Stimulated activated CD8-positive, alpha-beta memory T cell treated with anti-CD3 and anti-CD28 coated beads, Interleukin-15, amount 100 ng/mL, for 4 hours (primary cell): Measurements from ENCODE around the gene RGL3.
"Not testable (repeated sequence)": the region's sequence is repeated elsewhere in the genome, so short reads cannot be mapped to it uniquely, and the experiment has no call there.

ENCODE experiments used
- DNase-seq, 2 donors: peaks; one replicate each; pipeline ENCODE4 v3.0.0-alpha.2; 2020; ENCODE audit warnings: low read depth in 2 of 2

Gene RGL3

DNA sequence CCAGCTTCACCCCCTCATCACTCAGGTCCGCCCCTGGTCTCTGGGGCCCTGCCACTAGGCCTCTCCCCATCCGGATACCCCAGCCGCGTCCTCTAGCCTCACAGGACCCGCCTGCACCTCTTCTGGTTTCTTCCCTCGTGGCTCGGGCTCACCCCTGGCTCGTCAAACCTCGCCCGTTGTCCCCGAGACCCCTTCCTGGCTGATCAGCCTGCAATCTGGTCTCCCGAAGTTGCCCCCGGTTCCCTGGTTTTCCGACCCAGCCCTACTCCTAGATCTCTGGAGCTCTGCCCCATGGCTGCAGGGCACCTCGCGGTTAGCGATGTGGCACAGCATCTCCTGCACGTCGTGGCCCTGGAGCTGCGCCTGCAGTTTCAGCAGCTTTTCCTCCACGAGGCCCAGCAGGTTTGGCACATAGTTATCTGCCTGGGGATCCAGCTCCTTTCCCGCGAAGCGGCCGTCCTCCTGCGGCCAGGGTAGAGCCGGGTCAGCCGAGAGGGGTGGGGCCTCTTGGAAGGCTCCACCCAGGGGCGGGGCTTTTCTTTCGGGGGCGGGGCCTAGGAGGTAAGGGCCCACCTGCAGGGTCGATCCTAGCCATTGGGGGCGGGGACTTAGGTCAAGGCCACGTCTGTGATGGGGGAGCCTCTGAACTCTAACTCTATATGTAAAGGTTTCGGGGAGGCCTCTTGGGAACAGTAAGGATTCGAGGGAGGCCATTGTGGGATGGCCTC, 2.4 kb upstream of the RGL3 start:
- no peak for DNase-seq

DNA sequence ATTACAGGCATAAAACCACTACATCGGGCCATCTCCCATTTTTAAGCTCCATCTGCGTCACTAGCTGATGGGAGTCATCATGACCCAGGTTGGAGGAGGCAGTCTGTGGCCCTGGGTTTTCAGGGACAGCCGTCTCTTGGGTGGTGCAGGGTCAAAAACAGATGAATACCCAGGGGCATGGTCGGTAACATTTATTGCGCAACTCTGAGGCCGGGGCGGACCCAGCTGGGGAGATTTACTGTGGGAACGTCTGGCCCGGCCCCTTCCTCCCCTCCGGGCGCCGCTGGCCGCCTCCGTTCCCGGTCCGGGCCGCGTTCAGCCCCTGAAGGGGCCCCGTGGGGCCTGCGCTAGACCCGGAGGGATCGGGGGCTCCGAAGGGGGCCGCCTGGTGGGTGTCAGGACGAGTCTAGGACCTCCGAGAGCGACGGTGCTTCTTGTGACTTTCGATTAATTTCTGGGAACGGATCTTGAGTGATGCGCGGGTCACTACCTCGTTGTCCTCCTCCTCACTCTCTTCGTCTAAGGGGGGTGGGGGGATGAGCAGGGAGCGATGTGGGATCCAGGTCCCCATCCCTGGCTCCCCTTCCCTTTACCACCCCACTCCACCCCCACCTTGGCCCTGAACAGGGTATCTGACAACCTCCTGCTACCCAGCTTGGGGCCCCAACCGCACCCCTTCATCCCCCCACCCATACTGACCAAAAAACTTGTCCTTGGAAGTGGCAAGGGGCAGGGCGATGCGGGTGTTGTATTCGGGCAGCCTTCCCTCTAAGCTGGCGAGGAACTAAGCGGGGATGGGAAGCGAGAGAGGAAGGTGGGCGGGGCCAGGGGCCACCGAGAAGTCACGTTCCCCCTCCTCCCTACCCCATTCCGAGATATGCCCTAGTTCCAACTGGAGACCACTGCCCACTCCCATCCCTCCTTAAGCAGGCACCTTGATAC, 1.6 kb upstream of the RGL3 start:
- DNase-seq = no peak

DNA sequence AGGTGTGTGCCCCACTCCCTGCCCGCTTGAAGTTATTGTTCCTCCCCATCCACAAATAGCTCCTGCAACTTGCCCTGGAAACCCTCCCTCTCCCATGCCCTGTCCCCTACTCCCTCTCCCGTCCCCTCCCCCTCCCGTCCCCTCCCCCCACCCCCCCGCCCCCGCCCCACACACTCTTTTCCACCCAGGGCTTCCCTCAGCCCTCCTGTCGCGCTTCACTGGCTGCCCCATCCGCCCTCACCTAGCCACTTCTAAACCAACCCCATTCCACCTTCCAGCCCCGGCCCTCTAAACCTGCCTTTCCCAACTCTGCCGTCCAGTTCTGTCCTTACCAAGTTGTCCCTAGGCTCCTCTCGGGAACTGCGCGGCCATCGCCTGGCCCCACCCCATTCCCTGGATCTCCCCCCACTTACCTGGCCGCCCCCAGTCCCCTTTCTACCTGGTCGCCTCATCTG, 993 bp downstream of the RGL3 start:
- DNase-seq = no peak

DNA sequence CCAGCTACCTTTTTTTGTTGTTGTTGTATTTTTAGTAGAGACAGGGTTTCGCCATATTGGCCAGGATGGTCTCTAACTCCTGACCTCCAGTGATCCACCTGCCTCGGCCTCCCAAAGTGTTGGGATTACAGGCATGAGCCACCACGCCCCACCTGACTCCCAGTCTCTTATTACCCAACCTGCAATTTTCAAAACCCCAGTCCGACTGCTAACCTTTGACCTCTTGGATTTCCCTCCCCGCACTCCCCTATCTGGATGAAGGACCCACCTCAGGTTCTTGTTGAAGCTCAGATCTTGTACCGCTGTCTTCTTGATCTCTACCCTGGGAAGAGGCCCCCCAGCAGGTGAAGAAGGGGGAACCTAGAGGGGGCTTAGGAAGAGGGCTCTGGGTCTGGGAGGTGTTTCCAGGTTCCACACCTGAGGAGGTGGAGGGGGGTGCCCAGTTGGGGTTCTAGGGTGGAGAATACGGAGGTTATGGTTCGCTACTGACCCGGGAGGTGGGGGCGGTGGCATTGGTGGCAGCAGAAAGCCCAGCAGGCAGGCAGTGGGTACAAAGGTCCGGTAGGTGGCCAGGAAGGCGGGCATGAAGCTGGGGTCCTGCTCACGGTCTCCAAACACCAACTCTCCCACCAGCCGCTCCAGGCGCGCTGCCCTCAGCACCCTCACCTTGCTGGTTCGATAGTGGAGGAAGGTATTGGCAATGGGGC, 2.6 kb downstream of the RGL3 start:
- DNase-seq = no peak

DNA sequence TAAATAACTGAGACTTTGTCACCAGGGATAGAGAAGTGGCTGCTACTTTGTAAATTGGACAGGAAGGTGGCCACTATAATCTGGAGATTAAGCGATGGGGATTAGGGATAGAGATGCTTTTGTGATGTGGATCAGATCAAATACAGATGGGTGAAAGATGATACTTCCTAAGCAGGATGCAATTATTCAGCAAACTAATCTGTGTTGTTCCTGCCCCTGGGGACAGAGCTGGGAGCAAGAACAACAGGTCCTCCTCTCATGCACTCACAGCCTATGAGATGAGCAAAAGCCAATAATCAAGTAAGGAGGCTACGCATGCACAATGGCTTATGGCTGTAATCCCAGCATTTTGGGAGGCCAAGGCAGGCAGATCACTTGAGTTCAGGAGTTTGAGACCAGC, 4.6 kb downstream of the RGL3 start:
- no peak for DNase-seq

DNA sequence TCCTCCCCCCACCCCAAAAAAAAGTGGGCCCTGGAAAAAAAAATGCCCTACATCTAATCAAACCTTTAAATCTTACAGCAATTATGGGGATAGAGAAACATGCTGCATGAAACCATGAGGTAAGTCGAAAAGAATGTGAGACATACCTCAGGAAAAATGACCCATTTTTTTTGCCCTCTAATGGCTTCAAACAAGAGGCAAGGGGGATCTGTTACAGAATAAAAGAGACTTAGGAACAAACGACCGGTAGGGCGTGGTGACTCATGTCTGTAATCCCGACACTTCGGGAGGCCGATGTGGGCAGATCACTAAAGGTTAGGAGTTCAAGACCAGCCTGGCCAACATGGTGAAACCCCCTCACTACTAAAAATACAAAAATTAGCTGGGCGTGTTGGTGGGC, 8.4 kb downstream of the RGL3 start:
- DNase-seq = no peak

DNA sequence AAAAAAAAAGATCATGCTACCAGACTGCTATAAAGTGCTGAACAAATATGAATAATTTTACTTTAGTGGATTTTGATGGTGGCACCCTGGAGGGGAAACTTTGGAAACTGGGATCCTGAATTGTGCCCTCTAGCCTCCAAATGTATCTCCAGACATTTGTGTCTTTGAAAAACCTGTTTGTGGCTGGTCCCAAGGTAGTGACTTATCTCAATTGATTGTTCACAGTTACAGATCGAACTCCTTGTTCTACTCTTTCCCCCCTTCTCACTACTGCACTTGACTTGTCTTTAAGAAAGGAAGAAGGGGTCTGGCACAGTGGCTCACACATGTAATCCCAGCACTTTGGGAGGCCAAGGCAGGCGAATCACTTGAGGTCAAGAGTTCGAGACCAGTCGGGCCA, 10.5 kb downstream of the RGL3 start:
- DNase-seq = no peak

DNA sequence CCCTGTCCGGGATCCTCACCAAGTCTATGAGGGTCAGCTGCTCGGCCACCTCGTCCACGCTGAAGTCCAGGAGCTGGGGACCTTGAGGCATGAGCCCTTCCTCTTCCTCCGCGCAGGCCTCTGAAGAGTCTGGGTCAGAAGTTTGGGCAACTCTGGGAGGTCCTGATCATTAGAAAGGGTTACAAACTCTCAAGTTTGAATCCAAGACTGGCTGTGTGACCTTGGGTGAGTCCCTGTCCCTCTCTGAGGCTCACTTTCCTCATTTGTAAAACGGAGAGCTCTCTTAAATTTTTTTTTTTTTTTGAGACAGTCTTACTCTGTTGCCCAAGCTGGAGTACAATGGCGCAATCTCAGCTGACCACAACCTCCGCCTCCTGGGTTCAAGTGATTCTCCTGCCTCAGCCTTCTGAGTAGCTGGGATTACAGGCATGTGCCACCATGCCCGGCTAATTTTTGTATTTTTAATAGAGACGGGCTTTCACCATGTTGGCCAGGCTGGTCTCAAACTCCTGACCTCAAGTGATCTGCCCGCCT, 12.3 kb downstream of the RGL3 start:
- DNase-seq = not testable (repeated sequence)

DNA sequence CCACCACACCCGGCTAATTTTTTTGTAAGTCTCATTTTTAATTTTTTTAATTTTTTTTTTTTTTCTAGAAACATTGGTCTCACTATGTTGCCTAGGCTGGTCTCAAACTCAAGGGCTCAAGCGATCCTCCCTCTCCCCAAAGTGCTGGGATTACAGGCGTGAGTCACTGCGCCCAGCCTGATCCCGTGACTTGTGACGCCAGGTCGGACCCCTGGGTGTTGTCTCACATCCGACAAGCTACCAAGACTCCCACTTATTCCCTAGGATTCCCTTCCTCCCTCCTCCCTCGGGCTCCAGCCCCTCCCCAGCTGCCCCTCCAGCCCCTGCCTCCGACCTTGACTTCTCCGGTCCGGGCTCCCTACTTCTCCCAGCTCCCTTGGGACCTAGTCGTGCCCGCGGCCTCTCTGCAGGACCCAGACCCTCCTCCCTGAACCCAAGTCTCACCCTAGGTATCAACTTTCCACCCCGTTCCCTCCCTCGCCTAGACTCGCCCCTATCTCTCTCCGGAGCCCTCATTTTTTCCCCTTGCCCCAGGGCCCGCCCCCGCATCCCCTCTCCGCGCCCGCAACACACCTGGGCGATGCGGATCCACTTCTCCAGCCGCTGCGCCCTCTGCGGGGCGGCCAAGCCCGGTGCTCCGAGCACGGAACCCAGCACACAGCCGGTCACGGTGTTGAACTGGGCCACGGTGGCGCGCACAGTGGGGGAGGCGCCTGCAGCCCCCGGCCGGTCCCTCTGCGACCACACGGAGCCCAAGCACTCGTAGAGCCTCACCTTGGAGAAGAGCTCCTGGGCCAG, 13.1 kb downstream of the RGL3 start:
- no peak for DNase-seq

DNA sequence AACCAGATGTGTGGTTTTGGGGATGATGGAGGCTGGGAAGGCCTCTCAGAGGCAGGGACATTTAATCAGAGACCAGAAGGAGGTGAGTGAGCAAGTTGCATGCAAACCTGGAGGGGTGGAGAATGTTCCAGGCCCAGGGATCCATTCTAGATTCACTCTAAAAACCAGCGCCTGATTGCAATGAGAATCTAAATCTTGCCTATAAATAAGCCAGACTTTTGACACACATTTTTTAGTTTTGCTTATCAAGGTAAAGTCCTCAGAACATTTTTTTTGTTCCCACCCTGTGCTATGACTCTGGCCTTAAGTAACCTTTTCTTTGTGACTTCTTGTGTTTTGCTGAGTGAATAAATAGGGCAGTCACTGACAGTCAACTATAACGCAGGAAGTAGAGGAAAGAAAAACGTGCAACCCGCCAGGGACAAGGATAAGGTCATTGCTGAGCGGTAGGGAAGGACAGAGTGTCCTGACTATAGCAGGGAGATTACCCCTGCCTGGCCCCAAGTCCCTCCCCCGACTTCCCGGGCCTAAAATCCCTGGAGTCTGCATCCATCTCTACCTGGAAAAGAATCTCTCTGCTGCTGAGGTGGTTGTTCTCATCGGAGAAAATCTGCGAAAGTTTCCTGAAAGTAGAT, 14.4 kb downstream of the RGL3 start:
- no peak for DNase-seq

DNA sequence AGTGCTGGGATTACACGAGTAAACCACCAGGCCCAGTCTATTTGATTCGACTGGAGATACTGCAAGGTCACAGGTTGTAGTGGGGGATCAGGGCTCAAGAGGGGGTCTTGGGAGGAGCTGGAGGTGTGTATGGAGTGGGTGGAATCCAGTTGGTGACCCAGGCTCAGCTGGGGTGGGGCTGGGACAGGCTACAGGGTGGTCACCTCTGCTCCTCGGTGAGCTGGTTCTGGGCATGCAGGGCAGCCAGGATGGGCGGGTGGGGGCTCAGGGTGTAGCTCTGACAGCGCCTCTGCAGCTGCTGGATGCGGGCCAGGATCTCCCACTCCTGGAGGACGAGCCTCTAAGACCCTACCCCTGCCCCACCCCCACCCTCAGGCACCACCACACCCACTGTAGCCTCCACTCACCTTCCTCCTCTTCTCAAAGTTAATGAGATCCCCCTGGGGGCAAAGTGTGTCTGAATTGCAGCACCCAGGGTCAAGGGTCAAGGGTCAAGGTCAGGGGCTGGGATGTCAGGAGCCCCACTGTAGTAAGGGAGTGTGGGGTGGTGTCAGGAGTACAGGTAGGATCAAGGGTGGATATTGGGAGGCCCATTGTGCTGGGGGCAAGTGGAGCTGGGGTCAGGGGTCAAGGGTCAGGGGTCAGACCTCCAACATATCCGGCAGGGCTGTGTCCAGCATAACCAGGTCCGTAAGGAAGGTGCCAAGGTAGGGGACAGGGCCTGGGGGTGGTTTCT, 17.1 kb downstream of the RGL3 start:
- DNase-seq = no peak

DNA sequence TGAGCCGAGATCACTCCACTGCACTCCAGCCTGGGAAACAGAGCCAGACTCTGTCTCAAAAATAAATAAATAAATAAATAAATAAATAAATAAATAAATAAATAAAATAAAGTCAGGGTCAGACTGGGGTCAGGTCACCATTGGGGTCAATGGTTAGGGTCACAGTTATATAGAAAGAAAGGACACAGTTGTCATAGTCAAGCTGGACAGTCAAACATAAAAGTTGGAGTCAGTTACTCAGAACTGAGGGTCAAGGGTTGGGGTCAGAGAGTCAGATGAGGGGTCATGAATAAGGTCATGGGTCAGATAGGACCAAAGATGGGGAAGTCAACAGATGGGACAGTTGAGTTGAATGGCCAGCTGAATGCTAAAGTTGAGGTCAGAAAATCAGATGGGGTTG, 18.3 kb downstream of the RGL3 start:
- no peak for DNase-seq

DNA sequence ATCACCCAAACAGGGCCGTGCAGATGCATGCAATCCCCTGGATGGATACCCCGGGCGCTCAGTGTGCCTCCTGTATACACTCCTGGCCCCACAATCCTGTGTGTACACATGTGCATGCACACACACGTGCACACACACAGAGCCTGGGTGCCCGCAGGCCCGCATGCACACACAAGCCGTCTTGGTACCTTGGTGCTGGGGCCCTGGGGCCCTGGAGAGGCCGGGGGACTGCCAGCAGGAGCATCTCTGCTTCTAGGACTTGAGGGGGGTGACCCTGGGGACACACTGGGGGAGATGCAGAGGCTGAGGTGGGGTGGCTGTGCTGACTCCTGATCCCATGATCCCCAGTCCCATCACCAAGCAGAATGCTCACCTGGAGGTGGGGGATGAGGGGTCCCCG, 19.4 kb downstream of the RGL3 start:
- no peak for DNase-seq

DNA sequence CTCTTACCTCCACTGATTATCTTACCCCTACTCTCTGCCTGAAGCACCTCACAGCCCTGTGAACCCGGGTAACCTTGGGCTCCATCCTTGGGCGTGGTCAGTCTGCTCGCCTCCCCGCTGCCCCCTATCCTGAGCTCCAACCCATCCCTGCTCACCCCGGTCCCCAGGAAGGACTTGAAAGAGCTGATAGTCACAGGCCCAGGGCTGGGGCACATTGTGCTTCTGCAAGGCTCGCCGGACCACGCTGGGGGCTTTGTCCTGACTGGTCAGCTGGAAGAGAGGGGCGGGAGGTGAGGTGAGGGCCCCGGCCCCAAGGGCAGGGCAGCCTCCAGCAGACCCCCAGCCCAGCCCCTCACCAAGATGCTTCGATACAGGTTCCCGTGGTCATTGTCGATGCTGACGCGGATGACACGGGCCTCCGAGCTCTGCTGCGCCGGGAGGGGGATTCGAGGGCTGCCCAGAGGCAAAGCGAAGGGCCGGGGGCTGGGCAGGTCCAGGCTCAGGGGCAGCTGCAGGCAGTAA, 22.0 kb downstream of the RGL3 start:
- DNase-seq = no peak

DNA sequence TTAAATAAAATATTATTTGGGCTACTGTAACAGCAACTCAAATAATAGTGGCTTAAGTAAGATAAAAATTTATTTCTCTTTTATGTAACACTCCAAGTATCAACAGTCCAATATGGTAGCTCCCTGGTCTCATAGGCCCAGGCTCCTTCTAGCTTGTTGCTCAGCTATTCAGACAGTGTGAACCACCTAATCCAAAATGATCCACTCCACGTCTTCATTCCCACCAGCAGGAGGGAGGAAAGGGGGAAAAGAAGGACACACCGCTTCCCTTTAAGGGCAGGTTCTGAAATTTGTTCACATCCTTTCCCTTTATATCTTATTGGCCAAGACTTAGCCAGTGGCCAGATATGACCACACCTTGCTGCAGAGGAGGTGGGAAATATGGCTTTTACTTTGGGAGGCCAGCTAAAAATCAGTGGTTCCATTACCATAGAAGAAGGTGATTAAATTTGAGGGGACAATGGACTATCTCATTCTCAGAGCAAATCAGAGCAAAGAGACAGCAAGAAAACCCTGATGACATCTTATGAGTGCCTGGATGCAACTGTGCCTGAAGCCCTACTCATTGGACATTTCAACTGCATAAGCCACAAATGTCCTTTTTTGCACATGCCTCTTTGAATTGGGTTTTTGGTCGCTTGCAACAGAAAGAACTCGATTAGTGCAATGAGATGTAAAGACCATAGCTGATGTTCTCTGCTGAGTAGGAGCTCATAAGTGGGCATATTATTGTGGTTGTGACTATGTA, 28.0 kb downstream of the RGL3 start:
- DNase-seq = no peak

DNA sequence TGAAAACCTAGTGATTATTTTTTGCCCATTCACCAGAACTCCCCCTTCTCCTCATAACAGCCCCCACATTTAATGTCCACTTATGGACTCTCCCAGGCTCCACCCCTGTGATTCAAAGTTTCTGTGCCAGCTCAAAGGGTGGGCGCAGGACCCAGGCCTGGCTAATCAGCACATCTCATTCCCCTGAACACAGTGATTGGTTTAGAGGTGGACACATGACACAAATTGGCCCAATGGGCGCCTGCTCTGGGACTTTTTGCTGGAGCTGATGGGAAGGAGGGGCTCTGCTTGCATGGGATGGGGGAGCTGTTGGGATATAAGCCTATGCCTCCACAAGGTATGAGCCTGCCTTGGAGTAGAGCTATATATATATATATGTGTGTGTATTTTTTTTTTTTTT, 28.8 kb downstream of the RGL3 start:
- no peak for DNase-seq

DNA sequence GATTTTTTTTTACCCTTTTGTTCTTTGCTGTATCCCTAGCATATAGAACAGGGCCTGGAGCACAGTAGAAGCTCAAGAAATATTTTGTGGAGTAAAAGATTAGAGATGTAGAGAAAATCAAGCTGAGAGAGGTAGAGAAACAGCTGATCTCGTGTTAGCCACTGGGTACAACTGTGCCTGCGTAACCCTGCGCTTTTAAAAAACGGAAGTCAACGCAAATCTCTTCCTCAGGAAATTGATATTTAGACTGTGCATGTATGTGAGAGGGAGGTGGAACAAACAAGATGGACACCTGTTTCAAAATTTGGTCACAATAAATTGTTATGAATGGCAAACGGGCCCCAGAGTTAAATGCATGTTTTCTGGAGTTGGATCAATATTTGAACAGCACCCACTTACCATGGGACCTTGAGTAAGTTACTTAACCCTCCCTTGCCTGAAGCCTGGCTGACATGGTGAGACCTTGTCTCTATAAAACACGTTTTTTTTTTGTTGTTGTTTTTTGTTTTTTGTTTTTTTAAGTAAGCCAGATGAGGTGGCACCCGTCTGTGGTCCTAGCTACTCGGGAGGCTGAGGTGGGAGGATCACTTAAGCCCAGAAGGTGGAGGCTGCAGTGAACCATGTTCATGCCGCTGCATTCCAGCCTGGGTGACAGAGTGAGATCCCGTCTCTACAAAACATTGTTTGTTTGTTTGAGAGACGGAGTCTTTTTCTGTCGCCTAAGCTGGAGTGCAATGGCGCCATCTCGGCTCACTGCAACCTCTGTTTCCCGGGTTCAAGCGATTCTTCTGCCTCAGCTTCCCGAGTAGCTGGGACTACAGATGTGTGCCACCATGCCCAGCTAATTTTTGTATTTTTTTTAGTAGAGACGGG, 31.7 kb downstream of the RGL3 start:
- DNase-seq = no peak

DNA sequence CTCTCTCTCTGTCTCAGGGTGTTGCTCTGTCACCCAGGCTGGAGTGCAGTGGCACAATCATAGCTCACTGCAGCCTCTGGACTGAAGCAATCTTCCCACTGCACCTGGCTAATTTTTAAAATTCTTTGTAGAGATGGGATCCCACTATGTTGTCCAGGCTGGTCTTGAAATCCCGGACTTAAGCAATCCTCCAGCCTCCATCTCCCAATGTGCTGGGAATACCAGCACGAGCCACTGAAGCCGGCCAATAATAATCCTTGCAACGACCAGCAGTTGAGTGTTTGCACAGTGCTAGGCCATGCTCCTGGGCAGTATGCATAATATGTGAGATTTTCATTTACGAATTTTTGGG, 34.4 kb downstream of the RGL3 start:
- no peak for DNase-seq
